Measurements from ENCODE around the gene TBCD.

The TBCD gene

GRCh38 chr17:82849076-82849945, 97.4 kb downstream of the TBCD start:
- Histone ChIP-seq H3K9ac (ENCODE audit: low read depth in 1 of 2, low read length in 2 of 2) (no peak overlapping the region), H3K27ac (ENCODE audit: low read depth, low read length) (no peak overlapping the region), H3K4me1 (ENCODE audit: control insufficient read depth in 1 of 2, insufficient read depth in 2 of 2, low read length in 2 of 2) (peaks cover 0 to 4% of the 10 kb centered on the region in 2 donors), H3K36me3 (ENCODE audit: control insufficient read depth in 1 of 2, insufficient read depth in 2 of 2, low read length in 2 of 2) (no peaks in the 10 kb centered on the region), H3K27me3 (ENCODE audit: control insufficient read depth in 1 of 2, insufficient read depth in 2 of 2, low read length in 2 of 2) (no peaks in the 10 kb centered on the region), H3K4me3 (ENCODE audit: low read depth in 1 of 2, low read length in 2 of 2) (no peak overlapping the region), H3K9me3 (ENCODE audit: control insufficient read depth in 1 of 2, low read length in 2 of 2) (no peaks in the 10 kb centered on the region)

- no peak overlapping the region for H3K27ac ChIP-seq (ENCODE audit: low read depth, low read length)
- H3K9me3 ChIP-seq (ENCODE audit: control insufficient read depth in 1 of 2, low read length in 2 of 2), result no peaks in the 10 kb centered on the region
- no peak overlapping the region for H3K4me3 ChIP-seq (ENCODE audit: low read depth in 1 of 2, low read length in 2 of 2)
- no peaks in the 10 kb centered on the region for H3K27me3 ChIP-seq (ENCODE audit: control insufficient read depth in 1 of 2, insufficient read depth in 2 of 2, low read length in 2 of 2)
- peaks cover 0 to 3% of the 10 kb centered on the region in 2 donors for H3K36me3 ChIP-seq (ENCODE audit: control insufficient read depth in 1 of 2, insufficient read depth in 2 of 2, low read length in 2 of 2)
- no peak overlapping the region for H3K9ac ChIP-seq (ENCODE audit: low read depth in 1 of 2, low read length in 2 of 2)
- H3K4me1 ChIP-seq (ENCODE audit: control insufficient read depth in 1 of 2, insufficient read depth in 2 of 2, low read length in 2 of 2), result peaks cover 0 to 4% of the 10 kb centered on the region in 2 donors
Measured at GRCh38 chr17:82851381-82851780, 99.5 kb downstream of the TBCD start.

DNA sequence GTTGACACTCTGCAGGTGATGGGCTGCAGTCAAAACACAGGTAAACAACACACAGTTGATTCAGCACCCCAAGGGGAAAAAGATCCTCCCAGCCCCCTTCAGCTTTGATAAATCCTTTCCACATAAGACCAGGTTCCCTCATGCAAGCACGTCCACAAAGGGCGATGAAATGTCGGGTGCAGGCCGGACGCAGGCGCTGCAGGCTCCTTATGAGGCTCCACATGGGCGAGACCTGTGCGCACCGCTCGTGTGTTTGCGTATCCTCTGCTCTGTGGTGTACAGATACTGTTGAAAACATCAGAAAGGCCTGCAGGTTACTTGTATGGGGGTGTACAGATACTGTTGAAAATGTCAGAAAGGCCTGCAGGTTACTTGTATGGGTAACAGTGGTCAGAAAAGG, 102.4 kb downstream of the TBCD start:
- H3K4me3 ChIP-seq (ENCODE audit: low read depth in 1 of 2, low read length in 2 of 2), result no peak overlapping the region
- H3K9ac ChIP-seq (ENCODE audit: low read depth in 1 of 2, low read length in 2 of 2), result no peak overlapping the region

DNA sequence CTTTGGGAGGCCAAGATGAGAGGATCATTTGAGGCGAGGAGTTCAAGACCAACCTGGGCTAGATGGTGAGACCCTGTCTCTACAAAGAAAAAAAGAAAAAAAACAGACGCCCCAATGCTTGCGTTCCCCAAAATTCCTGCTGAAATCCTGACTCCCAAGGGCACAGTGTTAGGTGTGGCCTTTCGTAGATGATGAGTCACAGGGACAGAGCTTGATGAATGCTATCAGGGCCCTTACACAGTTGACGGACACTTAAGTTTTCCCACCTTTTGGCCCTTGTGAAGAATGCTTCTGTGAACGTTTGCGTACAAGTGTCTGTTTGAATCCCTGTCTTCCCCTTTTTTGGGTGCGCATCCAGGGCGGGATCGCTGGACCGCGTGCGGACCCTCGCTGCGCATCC, 104.5 kb downstream of the TBCD start:
- Histone ChIP-seq H3K27ac (ENCODE audit: low read depth, low read length) (no peak overlapping the region), H3K9me3 (ENCODE audit: control insufficient read depth in 1 of 2, low read length in 2 of 2) (no peaks in the 10 kb centered on the region), H3K4me1 (ENCODE audit: control insufficient read depth in 1 of 2, insufficient read depth in 2 of 2, low read length in 2 of 2) (peaks cover 0 to 5% of the 10 kb centered on the region in 2 donors), H3K4me3 (ENCODE audit: low read depth in 1 of 2, low read length in 2 of 2) (no peak overlapping the region), H3K36me3 (ENCODE audit: control insufficient read depth in 1 of 2, insufficient read depth in 2 of 2, low read length in 2 of 2) (peaks cover 0 to 3% of the 10 kb centered on the region in 2 donors), H3K27me3 (ENCODE audit: control insufficient read depth in 1 of 2, insufficient read depth in 2 of 2, low read length in 2 of 2) (no peaks in the 10 kb centered on the region), H3K9ac (ENCODE audit: low read depth in 1 of 2, low read length in 2 of 2) (no peak overlapping the region)

More for the DNA sequence above, 102.4 kb downstream of the TBCD start:
- Histone ChIP-seq H3K4me1 (ENCODE audit: control insufficient read depth in 1 of 2, insufficient read depth in 2 of 2, low read length in 2 of 2) (no peaks in the 10 kb centered on the region), H3K36me3 (ENCODE audit: control insufficient read depth in 1 of 2, insufficient read depth in 2 of 2, low read length in 2 of 2) (peaks cover 0 to 3% of the 10 kb centered on the region in 2 donors), H3K27ac (ENCODE audit: low read depth, low read length) (no peak overlapping the region), H3K27me3 (ENCODE audit: control insufficient read depth in 1 of 2, insufficient read depth in 2 of 2, low read length in 2 of 2) (no peaks in the 10 kb centered on the region), H3K9me3 (ENCODE audit: control insufficient read depth in 1 of 2, low read length in 2 of 2) (no peaks in the 10 kb centered on the region)

- H3K4me3 ChIP-seq (ENCODE audit: low read depth in 1 of 2, low read length in 2 of 2), result no peak overlapping the region
- H3K9ac ChIP-seq (ENCODE audit: low read depth in 1 of 2, low read length in 2 of 2), result no peak overlapping the region
- no peak overlapping the region for H3K27ac ChIP-seq (ENCODE audit: low read depth, low read length)
Measured at GRCh38 chr17:82858376-82859126, 106.7 kb downstream of the TBCD start.

GRCh38 chr17:82859431-82860403, 107.9 kb downstream of the TBCD start:
- peak overlapping the region; percentile 2 to 43 for H3K4me3 ChIP-seq (ENCODE audit: low read depth in 1 of 2, low read length in 2 of 2)

More at GRCh38 chr17:82858376-82859126, 106.7 kb downstream of the TBCD start:
- Histone ChIP-seq H3K4me1 (ENCODE audit: control insufficient read depth in 1 of 2, insufficient read depth in 2 of 2, low read length in 2 of 2) (peaks cover 3 to 13% of the 10 kb centered on the region in 2 donors), H3K27me3 (ENCODE audit: control insufficient read depth in 1 of 2, insufficient read depth in 2 of 2, low read length in 2 of 2) (no peaks in the 10 kb centered on the region), H3K9me3 (ENCODE audit: control insufficient read depth in 1 of 2, low read length in 2 of 2) (no peaks in the 10 kb centered on the region), H3K36me3 (ENCODE audit: control insufficient read depth in 1 of 2, insufficient read depth in 2 of 2, low read length in 2 of 2) (peaks cover 0 to 3% of the 10 kb centered on the region in 2 donors)

DNA sequence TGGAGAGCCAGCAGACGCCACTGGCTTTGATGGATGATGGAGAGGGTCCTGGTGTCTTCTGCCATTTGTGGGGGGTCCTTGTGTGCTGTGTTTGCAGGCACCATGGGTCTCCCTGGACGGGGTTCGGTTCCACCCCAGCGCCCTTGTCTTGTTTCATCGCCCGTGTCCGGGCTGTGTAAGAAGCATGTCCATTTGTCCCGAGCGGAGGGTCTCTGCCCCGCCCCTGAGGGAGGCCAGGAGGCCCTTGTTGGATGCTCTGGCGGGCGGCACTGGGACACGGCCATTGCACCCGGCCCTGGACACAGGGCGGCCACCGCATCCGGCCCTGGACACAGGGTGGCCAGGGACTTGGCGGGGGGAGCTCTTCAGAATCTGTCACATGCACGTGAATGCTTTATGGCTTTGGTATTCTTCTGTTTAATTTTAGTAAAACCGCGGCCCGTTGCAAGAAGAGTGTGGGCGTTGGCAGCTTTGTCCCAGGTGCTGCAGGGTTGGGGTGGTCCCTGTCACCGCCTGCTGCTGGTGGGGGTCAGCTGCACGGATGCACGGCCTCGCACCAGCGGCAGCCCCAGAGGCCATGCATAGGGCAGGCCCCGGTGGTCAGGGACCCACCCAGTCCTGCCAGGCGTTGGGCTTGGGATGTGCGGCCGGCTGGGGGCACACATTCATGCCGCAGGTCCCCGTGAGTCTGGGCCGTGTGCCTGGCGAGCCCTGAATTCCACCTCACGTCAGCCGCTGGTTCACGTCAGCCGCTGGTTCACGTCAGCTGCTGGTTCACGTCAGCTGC, 108.9 kb downstream of the TBCD start:
- H3K4me1 ChIP-seq (ENCODE audit: control insufficient read depth in 1 of 2, insufficient read depth in 2 of 2, low read length in 2 of 2), result peaks cover 13 to 27% of the 10 kb centered on the region in 2 donors
- peak overlapping the region in 1 of 2 donors; percentile 37 for H3K9ac ChIP-seq (ENCODE audit: low read depth in 1 of 2, low read length in 2 of 2)
- H3K4me3 ChIP-seq (ENCODE audit: low read depth in 1 of 2, low read length in 2 of 2), result peak overlapping the region in 1 of 2 donors; percentile 2
- H3K36me3 ChIP-seq (ENCODE audit: control insufficient read depth in 1 of 2, insufficient read depth in 2 of 2, low read length in 2 of 2), result no peaks in the 10 kb centered on the region
- H3K27ac ChIP-seq (ENCODE audit: low read depth, low read length), result no peak overlapping the region
- H3K27me3 ChIP-seq (ENCODE audit: control insufficient read depth in 1 of 2, insufficient read depth in 2 of 2, low read length in 2 of 2), result no peaks in the 10 kb centered on the region
- no peaks in the 10 kb centered on the region for H3K9me3 ChIP-seq (ENCODE audit: control insufficient read depth in 1 of 2, low read length in 2 of 2)

More at GRCh38 chr17:82859431-82860403, 107.9 kb downstream of the TBCD start:
- Histone ChIP-seq H3K9ac (ENCODE audit: low read depth in 1 of 2, low read length in 2 of 2) (peak overlapping the region; percentile 1 to 37), H3K4me1 (ENCODE audit: control insufficient read depth in 1 of 2, insufficient read depth in 2 of 2, low read length in 2 of 2) (peaks cover 13 to 20% of the 10 kb centered on the region in 2 donors), H3K9me3 (ENCODE audit: control insufficient read depth in 1 of 2, low read length in 2 of 2) (no peaks in the 10 kb centered on the region), H3K27me3 (ENCODE audit: control insufficient read depth in 1 of 2, insufficient read depth in 2 of 2, low read length in 2 of 2) (no peaks in the 10 kb centered on the region), H3K27ac (ENCODE audit: low read depth, low read length) (peak overlapping the region; percentile 70), H3K36me3 (ENCODE audit: control insufficient read depth in 1 of 2, insufficient read depth in 2 of 2, low read length in 2 of 2) (peaks cover 0 to 3% of the 10 kb centered on the region in 2 donors)

GRCh38 chr17:82861393-82861775, 109.5 kb downstream of the TBCD start:
- no peak overlapping the region for H3K9ac ChIP-seq (ENCODE audit: low read depth in 1 of 2, low read length in 2 of 2)
- H3K9me3 ChIP-seq (ENCODE audit: control insufficient read depth in 1 of 2, low read length in 2 of 2), result no peaks in the 10 kb centered on the region
- H3K27ac ChIP-seq (ENCODE audit: low read depth, low read length), result no peak overlapping the region
- no peaks in the 10 kb centered on the region for H3K27me3 ChIP-seq (ENCODE audit: control insufficient read depth in 1 of 2, insufficient read depth in 2 of 2, low read length in 2 of 2)
- H3K36me3 ChIP-seq (ENCODE audit: control insufficient read depth in 1 of 2, insufficient read depth in 2 of 2, low read length in 2 of 2), result no peaks in the 10 kb centered on the region
- H3K4me1 ChIP-seq (ENCODE audit: control insufficient read depth in 1 of 2, insufficient read depth in 2 of 2, low read length in 2 of 2), result peaks cover 13 to 28% of the 10 kb centered on the region in 2 donors
- H3K4me3 ChIP-seq (ENCODE audit: low read depth in 1 of 2, low read length in 2 of 2), result no peak overlapping the region

GRCh38 chr17:82862191-82862590, 110.3 kb downstream of the TBCD start:
- Histone ChIP-seq H3K4me1 (ENCODE audit: control insufficient read depth in 1 of 2, insufficient read depth in 2 of 2, low read length in 2 of 2) (peaks cover 13 to 31% of the 10 kb centered on the region in 2 donors), H3K9ac (ENCODE audit: low read depth in 1 of 2, low read length in 2 of 2) (no peak overlapping the region), H3K27ac (ENCODE audit: low read depth, low read length) (no peak overlapping the region), H3K9me3 (ENCODE audit: control insufficient read depth in 1 of 2, low read length in 2 of 2) (no peaks in the 10 kb centered on the region), H3K4me3 (ENCODE audit: low read depth in 1 of 2, low read length in 2 of 2) (no peak overlapping the region), H3K36me3 (ENCODE audit: control insufficient read depth in 1 of 2, insufficient read depth in 2 of 2, low read length in 2 of 2) (no peaks in the 10 kb centered on the region), H3K27me3 (ENCODE audit: control insufficient read depth in 1 of 2, insufficient read depth in 2 of 2, low read length in 2 of 2) (no peaks in the 10 kb centered on the region)

Measured in duodenal mucosa (tissue), 2 donors.